ENCODE data around the gene USP17L5.
"Not testable (repeated sequence)": the region's sequence is repeated elsewhere in the genome, so short reads cannot be mapped to it uniquely, and the experiment has no call there.

USP17L5 gene, protein sequence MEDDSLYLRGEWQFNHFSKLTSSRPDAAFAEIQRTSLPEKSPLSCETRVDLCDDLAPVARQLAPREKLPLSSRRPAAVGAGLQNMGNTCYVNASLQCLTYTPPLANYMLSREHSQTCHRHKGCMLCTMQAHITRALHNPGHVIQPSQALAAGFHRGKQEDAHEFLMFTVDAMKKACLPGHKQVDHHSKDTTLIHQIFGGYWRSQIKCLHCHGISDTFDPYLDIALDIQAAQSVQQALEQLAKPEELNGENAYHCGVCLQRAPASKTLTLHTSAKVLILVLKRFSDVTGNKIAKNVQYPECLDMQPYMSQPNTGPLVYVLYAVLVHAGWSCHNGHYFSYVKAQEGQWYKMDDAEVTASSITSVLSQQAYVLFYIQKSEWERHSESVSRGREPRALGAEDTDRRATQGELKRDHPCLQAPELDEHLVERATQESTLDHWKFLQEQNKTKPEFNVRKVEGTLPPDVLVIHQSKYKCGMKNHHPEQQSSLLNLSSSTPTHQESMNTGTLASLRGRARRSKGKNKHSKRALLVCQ

DNA sequence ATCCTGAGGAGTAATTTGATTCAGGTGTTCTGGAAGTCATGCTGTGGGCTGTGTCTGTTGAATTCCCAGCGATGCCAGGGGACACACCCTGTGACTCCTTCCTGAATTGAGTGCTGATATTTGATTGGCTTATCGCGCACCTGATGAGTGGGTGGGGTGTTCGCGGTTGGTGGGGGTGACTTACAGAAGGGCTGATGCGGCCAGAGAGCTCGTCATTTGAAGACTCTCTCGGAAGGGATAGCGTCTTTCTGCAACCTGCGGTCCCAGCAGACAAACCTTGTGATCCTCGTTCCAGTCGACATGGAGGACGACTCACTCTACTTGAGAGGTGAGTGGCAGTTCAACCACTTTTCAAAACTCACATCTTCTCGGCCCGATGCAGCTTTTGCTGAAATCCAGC, at the start of gene USP17L5:
Gene USP17L5, plus strand, starts transcription at position 301 of the 400 bp plus-strand sequence. Its CDS starts 0 bp downstream, at position 301.
- DNase-seq: not testable (repeated sequence)

DNA sequence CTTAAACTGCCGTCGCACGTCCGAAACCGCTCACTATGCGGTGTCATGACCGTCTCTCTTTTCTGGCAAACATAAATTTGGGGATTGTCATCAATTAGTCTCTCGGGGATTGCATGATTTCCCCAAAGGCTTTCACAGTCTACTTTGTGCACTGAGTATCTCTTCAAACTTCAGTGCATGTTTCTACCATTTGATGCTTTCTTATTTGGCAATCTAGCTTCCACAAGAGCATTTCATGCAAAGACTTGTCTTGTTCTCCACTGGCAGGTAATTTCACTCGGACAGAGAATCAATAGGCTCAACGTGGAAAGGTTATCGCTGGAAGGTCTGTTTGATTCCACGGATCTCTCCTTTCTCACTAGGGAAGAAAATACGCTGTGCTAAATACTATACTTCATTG, 15.0 kb upstream of the USP17L5 start:
- DNase-seq: not testable (repeated sequence)

DNA sequence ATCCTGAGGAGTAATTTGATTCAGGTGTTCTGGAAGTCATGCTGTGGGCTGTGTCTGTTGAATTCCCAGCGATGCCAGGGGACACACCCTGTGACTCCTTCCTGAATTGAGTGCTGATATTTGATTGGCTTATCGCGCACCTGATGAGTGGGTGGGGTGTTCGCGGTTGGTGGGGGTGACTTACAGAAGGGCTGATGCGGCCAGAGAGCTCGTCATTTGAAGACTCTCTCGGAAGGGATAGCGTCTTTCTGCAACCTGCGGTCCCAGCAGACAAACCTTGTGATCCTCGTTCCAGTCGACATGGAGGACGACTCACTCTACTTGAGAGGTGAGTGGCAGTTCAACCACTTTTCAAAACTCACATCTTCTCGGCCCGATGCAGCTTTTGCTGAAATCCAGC, 14.3 kb upstream of the USP17L5 start, which contains the start of gene USP17L24:
Gene USP17L24, plus strand, starts transcription at position 301 of the 400 bp plus-strand sequence. Its CDS starts 0 bp downstream, at position 301.
- DNase-seq: not testable (repeated sequence)

DNA sequence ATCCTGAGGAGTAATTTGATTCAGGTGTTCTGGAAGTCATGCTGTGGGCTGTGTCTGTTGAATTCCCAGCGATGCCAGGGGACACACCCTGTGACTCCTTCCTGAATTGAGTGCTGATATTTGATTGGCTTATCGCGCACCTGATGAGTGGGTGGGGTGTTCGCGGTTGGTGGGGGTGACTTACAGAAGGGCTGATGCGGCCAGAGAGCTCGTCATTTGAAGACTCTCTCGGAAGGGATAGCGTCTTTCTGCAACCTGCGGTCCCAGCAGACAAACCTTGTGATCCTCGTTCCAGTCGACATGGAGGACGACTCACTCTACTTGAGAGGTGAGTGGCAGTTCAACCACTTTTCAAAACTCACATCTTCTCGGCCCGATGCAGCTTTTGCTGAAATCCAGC, 9.6 kb upstream of the USP17L5 start, which contains the start of gene USP17L25:
Gene USP17L25, plus strand, starts transcription at position 301 of the 400 bp plus-strand sequence. Its CDS starts 0 bp downstream, at position 301.
- DNase-seq: not testable (repeated sequence)

DNA sequence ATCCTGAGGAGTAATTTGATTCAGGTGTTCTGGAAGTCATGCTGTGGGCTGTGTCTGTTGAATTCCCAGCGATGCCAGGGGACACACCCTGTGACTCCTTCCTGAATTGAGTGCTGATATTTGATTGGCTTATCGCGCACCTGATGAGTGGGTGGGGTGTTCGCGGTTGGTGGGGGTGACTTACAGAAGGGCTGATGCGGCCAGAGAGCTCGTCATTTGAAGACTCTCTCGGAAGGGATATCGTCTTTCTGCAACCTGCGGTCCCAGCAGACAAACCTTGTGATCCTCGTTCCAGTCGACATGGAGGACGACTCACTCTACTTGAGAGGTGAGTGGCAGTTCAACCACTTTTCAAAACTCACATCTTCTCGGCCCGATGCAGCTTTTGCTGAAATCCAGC, 4.8 kb upstream of the USP17L5 start, which contains the start of gene USP17L26:
Gene USP17L26, plus strand, starts transcription at position 301 of the 400 bp plus-strand sequence. Its CDS starts 0 bp downstream, at position 301.
- not testable (repeated sequence) for DNase-seq

DNA sequence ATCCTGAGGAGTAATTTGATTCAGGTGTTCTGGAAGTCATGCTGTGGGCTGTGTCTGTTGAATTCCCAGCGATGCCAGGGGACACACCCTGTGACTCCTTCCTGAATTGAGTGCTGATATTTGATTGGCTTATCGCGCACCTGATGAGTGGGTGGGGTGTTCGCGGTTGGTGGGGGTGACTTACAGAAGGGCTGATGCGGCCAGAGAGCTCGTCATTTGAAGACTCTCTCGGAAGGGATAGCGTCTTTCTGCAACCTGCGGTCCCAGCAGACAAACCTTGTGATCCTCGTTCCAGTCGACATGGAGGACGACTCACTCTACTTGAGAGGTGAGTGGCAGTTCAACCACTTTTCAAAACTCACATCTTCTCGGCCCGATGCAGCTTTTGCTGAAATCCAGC, 4.6 kb downstream of the USP17L5 start, which contains the start of gene USP17L27:
Gene USP17L27, plus strand, starts transcription at position 301 of the 400 bp plus-strand sequence. Its CDS starts 0 bp downstream, at position 301.
- DNase-seq: not testable (repeated sequence)

DNA sequence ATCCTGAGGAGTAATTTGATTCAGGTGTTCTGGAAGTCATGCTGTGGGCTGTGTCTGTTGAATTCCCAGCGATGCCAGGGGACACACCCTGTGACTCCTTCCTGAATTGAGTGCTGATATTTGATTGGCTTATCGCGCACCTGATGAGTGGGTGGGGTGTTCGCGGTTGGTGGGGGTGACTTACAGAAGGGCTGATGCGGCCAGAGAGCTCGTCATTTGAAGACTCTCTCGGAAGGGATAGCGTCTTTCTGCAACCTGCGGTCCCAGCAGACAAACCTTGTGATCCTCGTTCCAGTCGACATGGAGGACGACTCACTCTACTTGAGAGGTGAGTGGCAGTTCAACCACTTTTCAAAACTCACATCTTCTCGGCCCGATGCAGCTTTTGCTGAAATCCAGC, 9.4 kb downstream of the USP17L5 start, which contains the start of gene USP17L28:
Gene USP17L28, plus strand, starts transcription at position 301 of the 400 bp plus-strand sequence. Its CDS starts 0 bp downstream, at position 301.
- not testable (repeated sequence) for DNase-seq

DNA sequence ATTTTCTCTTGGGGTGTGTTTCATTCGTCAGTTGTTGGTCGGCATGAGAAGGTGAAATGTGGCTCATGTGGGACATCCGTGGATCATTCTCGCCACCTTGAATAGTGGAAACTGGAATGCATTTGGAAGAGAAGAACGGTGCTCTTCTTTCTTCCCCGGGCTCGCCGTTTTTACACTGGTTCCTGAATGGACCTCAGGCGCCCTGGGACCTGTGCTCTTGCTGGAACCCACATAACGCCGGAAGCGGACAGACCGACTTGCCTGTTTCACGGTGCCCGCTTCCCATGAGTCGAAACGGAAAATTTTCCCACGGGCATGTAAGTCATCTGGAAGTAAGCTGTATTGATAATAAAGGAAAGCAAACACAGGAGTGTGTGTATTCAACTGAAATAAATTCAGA, 11.7 kb downstream of the USP17L5 start:
- DNase-seq: not testable (repeated sequence)

DNA sequence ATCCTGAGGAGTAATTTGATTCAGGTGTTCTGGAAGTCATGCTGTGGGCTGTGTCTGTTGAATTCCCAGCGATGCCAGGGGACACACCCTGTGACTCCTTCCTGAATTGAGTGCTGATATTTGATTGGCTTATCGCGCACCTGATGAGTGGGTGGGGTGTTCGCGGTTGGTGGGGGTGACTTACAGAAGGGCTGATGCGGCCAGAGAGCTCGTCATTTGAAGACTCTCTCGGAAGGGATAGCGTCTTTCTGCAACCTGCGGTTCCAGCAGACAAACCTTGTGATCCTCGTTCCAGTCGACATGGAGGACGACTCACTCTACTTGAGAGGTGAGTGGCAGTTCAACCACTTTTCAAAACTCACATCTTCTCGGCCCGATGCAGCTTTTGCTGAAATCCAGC, 14.1 kb downstream of the USP17L5 start, which contains the start of gene USP17L29:
Gene USP17L29, plus strand, starts transcription at position 301 of the 400 bp plus-strand sequence. Its CDS starts 0 bp downstream, at position 301.
- not testable (repeated sequence) for DNase-seq

DNA sequence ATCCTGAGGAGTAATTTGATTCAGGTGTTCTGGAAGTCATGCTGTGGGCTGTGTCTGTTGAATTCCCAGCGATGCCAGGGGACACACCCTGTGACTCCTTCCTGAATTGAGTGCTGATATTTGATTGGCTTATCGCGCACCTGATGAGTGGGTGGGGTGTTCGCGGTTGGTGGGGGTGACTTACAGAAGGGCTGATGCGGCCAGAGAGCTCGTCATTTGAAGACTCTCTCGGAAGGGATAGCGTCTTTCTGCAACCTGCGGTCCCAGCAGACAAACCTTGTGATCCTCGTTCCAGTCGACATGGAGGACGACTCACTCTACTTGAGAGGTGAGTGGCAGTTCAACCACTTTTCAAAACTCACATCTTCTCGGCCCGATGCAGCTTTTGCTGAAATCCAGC, 23.6 kb downstream of the USP17L5 start, which contains the start of gene USP17L30:
Gene USP17L30, plus strand, starts transcription at position 301 of the 400 bp plus-strand sequence. Its CDS starts 0 bp downstream, at position 301.
- not testable (repeated sequence) for DNase-seq

DNA sequence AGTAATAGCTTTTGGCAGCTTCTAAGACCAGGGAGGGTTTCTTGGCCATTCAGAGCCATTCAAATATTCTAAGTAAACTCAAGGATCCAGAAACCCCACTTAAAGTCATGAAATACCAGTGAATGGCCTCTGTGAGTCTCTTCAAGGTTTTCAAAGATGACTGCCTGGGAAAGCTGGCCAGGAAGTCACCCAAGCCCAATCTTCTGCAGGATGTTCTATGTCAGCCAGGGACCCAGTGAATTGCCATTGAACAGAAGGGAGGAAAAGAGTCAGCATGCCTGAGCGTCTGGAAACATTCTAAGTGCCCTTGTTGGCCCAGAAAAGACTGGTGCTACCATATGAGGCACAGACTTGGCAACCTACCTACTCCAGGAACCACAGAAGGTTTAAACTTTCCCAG, 40.7 kb downstream of the USP17L5 start:
- not testable (repeated sequence) for DNase-seq

DNA sequence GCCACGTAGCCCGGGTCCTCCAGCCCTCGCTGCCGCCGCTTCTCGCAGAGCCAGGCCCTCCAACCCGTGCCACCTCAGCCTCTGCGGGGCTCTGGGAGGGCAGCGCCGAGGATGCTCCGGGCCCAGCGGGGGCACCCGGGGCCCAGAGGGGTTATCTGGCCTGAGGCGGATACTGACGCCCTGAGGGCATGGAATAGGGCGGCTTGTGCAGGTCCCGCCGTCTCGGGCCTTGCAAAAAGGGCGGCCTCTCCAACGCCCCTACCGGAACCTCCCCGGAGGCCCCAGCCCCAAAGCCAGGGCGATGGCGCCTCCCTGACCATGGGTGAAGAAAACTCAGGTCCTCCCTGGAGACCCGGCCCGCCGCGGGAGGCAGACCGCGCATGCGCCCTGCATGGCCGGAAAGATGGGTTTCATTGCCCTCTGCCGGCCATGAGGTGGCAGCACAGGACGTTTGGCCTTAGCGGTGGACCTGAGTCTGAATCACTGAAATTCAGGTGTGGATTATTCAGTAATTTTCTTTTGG, 41.9 kb downstream of the USP17L5 start:
- DNase-seq: not testable (repeated sequence)

DNA sequence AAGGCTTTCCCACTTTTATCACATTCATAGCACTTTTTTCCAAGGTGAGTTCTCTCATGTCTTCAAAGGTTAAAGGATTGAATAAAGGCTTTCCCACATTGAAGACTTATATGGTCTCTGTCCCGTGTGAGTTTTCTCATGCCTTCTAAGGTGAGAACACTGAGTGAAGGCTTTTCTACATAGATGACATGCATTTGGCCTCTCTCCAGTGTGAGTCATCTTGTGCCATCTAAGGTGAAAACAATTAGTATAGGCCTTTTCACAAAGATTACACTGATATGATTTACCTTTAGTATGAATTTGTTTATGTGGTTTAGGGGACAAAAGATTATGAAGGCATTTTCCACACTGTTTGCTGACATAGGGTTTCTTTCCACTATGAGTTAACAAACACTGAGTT, 44.9 kb downstream of the USP17L5 start:
- no peak for DNase-seq

DNA sequence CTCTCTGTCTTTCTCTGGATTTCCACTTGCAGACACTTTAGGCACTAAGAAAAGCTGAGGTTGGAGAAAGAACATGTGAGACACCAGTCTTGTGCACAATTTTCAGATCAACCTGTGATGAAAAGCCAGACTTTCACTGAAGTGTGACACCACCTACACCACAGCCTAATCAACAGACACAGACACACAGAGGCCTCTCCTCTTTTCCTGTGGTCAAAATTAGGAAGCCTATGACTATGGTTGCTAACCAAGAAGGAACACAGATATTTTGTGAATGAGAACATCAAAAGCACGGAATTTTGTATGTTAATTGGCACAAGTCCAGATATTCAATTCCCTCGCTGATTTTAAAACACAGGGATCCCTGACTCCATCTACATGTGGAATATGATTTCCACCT, 49.8 kb downstream of the USP17L5 start:
- not testable (repeated sequence) for DNase-seq

Measured in NCI-H2171 treated with DMSO at 0.1 percent for 48 hours (cell line).